HK-2 (cell line): ENCODE data around the gene C3orf70.

Source experiments
- DNase-seq: peaks from one replicate; pipeline ENCODE4 v3.0.0-alpha.2; 2018; ENCODE audit not compliant: unreplicated experiment

C3orf70 gene

GRCh38 chr3:185087419-185087818 is 65.4 kb downstream of the C3orf70 start:
- no peak for DNase-seq

- DNase-seq: no peak
Measured at GRCh38 chr3:185084901-185085300, 68.0 kb downstream of the C3orf70 start.

GRCh38 chr3:185084402-185084801 is 68.5 kb downstream of the C3orf70 start:
- DNase-seq: no peak

GRCh38 chr3:185082829-185083228 is 70.0 kb downstream of the C3orf70 start:
- DNase-seq: no peak

- peak; percentile 50 for DNase-seq
Measured at GRCh38 chr3:185082149-185082548, 70.7 kb downstream of the C3orf70 start.

- no peak for DNase-seq
Measured at GRCh38 chr3:185081521-185081920, 71.3 kb downstream of the C3orf70 start.

GRCh38 chr3:185079625-185080024 is 73.2 kb downstream of the C3orf70 start:
- no peak for DNase-seq

- DNase-seq: no peak
Measured at GRCh38 chr3:185076219-185076618, 76.6 kb downstream of the C3orf70 start.

- DNase-seq: no peak
Measured at GRCh38 chr3:185075547-185075946, 77.3 kb downstream of the C3orf70 start.

GRCh38 chr3:185071287-185071800 is 81.5 kb downstream of the C3orf70 start:
- DNase-seq: no peak

GRCh38 chr3:185070491-185071286 is 82.2 kb downstream of the C3orf70 start:
- DNase-seq: peak; percentile 16

- DNase-seq: no peak
Measured at GRCh38 chr3:185069037-185070030, 83.5 kb downstream of the C3orf70 start.

- DNase-seq: no peak
Measured at GRCh38 chr3:185067173-185067572, 85.7 kb downstream of the C3orf70 start.

- no peak for DNase-seq
Measured at GRCh38 chr3:185066251-185066650, 86.6 kb downstream of the C3orf70 start.

GRCh38 chr3:185065059-185065458 is 87.8 kb downstream of the C3orf70 start:
- DNase-seq: no peak

GRCh38 chr3:185063431-185063830 is 89.4 kb downstream of the C3orf70 start:
- no peak for DNase-seq

- no peak for DNase-seq
Measured at GRCh38 chr3:185062191-185062590, 90.7 kb downstream of the C3orf70 start.

- DNase-seq: no peak
Measured at GRCh38 chr3:185060655-185061054, 92.2 kb downstream of the C3orf70 start.

GRCh38 chr3:185059766-185060165 is 93.1 kb downstream of the C3orf70 start:
- DNase-seq: no peak

GRCh38 chr3:185058796-185059195 is 94.1 kb downstream of the C3orf70 start:
- DNase-seq: no peak

GRCh38 chr3:185057829-185058228 is 95.0 kb downstream of the C3orf70 start:
- DNase-seq: no peak

- no peak for DNase-seq
Measured at GRCh38 chr3:185056908-185057307, 96.0 kb downstream of the C3orf70 start.
